HepG2 (cell line): ENCODE results near the gene GPR61. TPM values are rescaled to one million over a fixed set of nuclear protein-coding genes. Genes with fewer than 3 reads are reported as not detected.

Source experiments
- DMAP1 ChIP-seq: IDR thresholded peaks from 2 replicates; pipeline ENCODE4 v1.6.1; 2016
- FOXA3 ChIP-seq: IDR thresholded peaks from 2 replicates; pipeline ENCODE4 v1.6.1; 2016; ENCODE audit warnings: missing genetic modification reagents, missing compliant biosample characterization
- HNF4A ChIP-seq: sonication (generic); formaldehyde crosslinking; IDR thresholded peaks from 2 replicates; pipeline ENCODE4 v1.4.0; 2020; ENCODE audit warnings: missing genetic modification reagents
- KAT7 ChIP-seq: IDR thresholded peaks from 2 replicates; pipeline ENCODE4 v1.6.1; 2018; ENCODE audit warnings: borderline replicate concordance, missing compliant biosample characterization
- KDM3A ChIP-seq: IDR thresholded peaks from 2 replicates; pipeline ENCODE4 v1.6.1; 2018; ENCODE audit warnings: low read depth, missing compliant biosample characterization
- MED13 ChIP-seq: sonication (generic); formaldehyde crosslinking; IDR thresholded peaks from 2 replicates; pipeline ENCODE4 v1.5.0; 2020; ENCODE audit warnings: missing genetic modification reagents
- PHF8 ChIP-seq: sonication (generic); formaldehyde crosslinking; IDR thresholded peaks from 2 replicates; pipeline ENCODE4 v1.5.0; 2020; ENCODE audit warnings: missing genetic modification reagents
- PITX1 ChIP-seq: sonication (generic); formaldehyde crosslinking; IDR thresholded peaks from 2 replicates; pipeline ENCODE4 v1.5.1; 2020; ENCODE audit warnings: mild to moderate bottlenecking, missing genetic modification reagents
- PREB ChIP-seq: sonication (generic); formaldehyde crosslinking; IDR thresholded peaks from 2 replicates; pipeline ENCODE4 v1.4.0; 2020; ENCODE audit warnings: missing genetic modification reagents
- RXRB ChIP-seq: IDR thresholded peaks from 2 replicates; pipeline ENCODE4 v1.6.1; 2016; ENCODE audit warnings: borderline replicate concordance, missing genetic modification reagents, missing compliant biosample characterization
- SOX13 ChIP-seq, 3 experiments: fragments of 450-650 bp in 1 of 3; sonication (generic) in 1 of 3; formaldehyde crosslinking in 1 of 3; IDR thresholded peaks in 2 of 3; conservative IDR thresholded peaks in 1 of 3; 2 replicates each; pipeline versions ENCODE4 v1.5.0 to v1.6.1; 2016 to 2020; ENCODE audit warnings: antibody characterized with exemption in 1 of 3, mild to moderate bottlenecking in 1 of 3, missing compliant biosample characterization in 1 of 3, missing genetic modification reagents in 1 of 3, moderate library complexity in 1 of 3
- SRSF1 ChIP-seq: fragments of 200-400 bp; formaldehyde crosslinking; optimal IDR thresholded peaks from 2 replicates; pipeline ENCODE3; 2017; ENCODE audit warnings: mild to moderate bottlenecking, low read depth, low read length, moderate library complexity
- U2AF1 ChIP-seq: fragments of 200-400 bp; formaldehyde crosslinking; optimal IDR thresholded peaks from 2 replicates; pipeline ENCODE3; 2017; ENCODE audit warnings: mild to moderate bottlenecking, low read depth, low read length
- YEATS4 ChIP-seq: sonication (generic); formaldehyde crosslinking; IDR thresholded peaks from 2 replicates; pipeline ENCODE4 v1.4.0; 2020; ENCODE audit warnings: missing genetic modification reagents, borderline replicate concordance
- ZBTB20 ChIP-seq: sonication (generic); formaldehyde crosslinking; IDR thresholded peaks from 2 replicates; pipeline ENCODE4 v1.8.1; 2023; ENCODE audit warnings: missing genetic modification reagents, low read depth, mild to moderate bottlenecking, borderline replicate concordance
- ZFP90 ChIP-seq: sonication (generic); formaldehyde crosslinking; IDR thresholded peaks from 2 replicates; pipeline ENCODE4 v1.8.0; 2022; ENCODE audit warnings: missing genetic modification reagents, mild to moderate bottlenecking, inconsistent platforms, borderline replicate concordance
- ZNF143 ChIP-seq: sonication (generic); formaldehyde crosslinking; IDR thresholded peaks from 2 replicates; pipeline ENCODE4 v1.4.0; 2020; ENCODE audit warnings: missing genetic modification reagents
- ZNF280D ChIP-seq: sonication (generic); formaldehyde crosslinking; IDR thresholded peaks from 2 replicates; pipeline ENCODE4 v1.5.1; 2020; ENCODE audit warnings: mild to moderate bottlenecking, missing genetic modification reagents
- ZNF317 ChIP-seq: sonication (generic); formaldehyde crosslinking; IDR thresholded peaks from 2 replicates; pipeline ENCODE4 v1.5.0; 2020; ENCODE audit warnings: mild to moderate bottlenecking, missing genetic modification reagents
- ZNF354B ChIP-seq: sonication (generic); formaldehyde crosslinking; IDR thresholded peaks from 2 replicates; pipeline ENCODE4 v1.8.0; 2022; ENCODE audit warnings: mild to moderate bottlenecking, missing genetic modification reagents
- ZNF703 ChIP-seq: sonication (generic); formaldehyde crosslinking; IDR thresholded peaks from 2 replicates; pipeline ENCODE4 v1.5.1; 2020; ENCODE audit warnings: missing genetic modification reagents, mild to moderate bottlenecking, moderate library complexity, borderline replicate concordance
- ZNF780A ChIP-seq: sonication (generic); formaldehyde crosslinking; IDR thresholded peaks from 2 replicates; pipeline ENCODE4 v1.8.0; 2022; ENCODE audit warnings: mild to moderate bottlenecking, missing genetic modification reagents, moderate library complexity
- ZSCAN12 ChIP-seq: sonication (generic); formaldehyde crosslinking; IDR thresholded peaks from 2 replicates; pipeline ENCODE4 v1.9.0; 2021; ENCODE audit warnings: mild to moderate bottlenecking, missing genetic modification reagents
- polyA plus RNA-seq, 8 experiments: library from polyadenylated mRNA; depleted of rRNA in 3 of 8; stranded (reverse) in 7 of 8; unstranded in 1 of 8; fragments of >200 nt; fragmentation: Illumina TruSeq in 4 of 8; extraction: Trizol in 4 of 8; gene quantifications; 2 replicates each; pipeline versions ENCODE4 v1.2.1 to v1.2.3, GENCODE V29; 2011 to 2016; ENCODE audit warnings: low read depth in 4 of 8, missing spikeins in 1 of 8, mixed read lengths in 1 of 8; ENCODE audit not compliant: insufficient read depth in 1 of 8
- total RNA-seq, 5 experiments: library from RNA; depleted of rRNA; stranded (reverse); fragments of >200 nt; fragmentation: Illumina TruSeq; extraction: Trizol; gene quantifications; 2 replicates each; pipeline ENCODE4 v1.2.3, GENCODE V29; 2016; ENCODE audit warnings: low read depth in 1 of 5
- TF ChIP-seq, protein P1 (sequence below): IDR thresholded peaks from 2 replicates; pipeline ENCODE4 v1.6.1; 2016; ENCODE audit warnings: low read depth, borderline replicate concordance
- TF ChIP-seq, protein P2 (sequence below): IDR thresholded peaks from 2 replicates; pipeline ENCODE4 v1.6.1; 2016; ENCODE audit warnings: missing genetic modification reagents, missing compliant biosample characterization

GPR61 gene
- total and polyA plus RNA-seq, 2 of the 13 experiments (the other 11 are each of a cell fraction or from before 2014, with no cell fraction given): not detected

- TF ChIP-seq, protein P1, sequence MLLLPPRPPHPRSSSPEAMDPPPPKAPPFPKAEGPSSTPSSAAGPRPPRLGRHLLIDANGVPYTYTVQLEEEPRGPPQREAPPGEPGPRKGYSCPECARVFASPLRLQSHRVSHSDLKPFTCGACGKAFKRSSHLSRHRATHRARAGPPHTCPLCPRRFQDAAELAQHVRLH (CRISPR knock-in tag): 0 out of 2 replicates have a peak, but pooled peaks have one; percentile 30
- TF ChIP-seq HNF4A (no peak), DMAP1 (CRISPR knock-in tag) (peak; percentile 67), ZNF317 (CRISPR knock-in tag) (peak; percentile 77), YEATS4 (CRISPR knock-in tag) (peak; percentile 70; the same call in 1 of the 2 replicates), MED13 (0 out of 2 replicates have a peak, but pooled peaks have one; percentile 64), SOX13 (IDR thresholded peaks at IDR 0.05) (no peak), SOX13 (CRISPR knock-in tag; conservative IDR thresholded peaks at IDR 0.05 in 1 of 2, IDR thresholded peaks at IDR 0.05 in 1 of 2) (peak in 1 of 2 experiments; percentile 41; a peak in 2 of 4 replicates), ZSCAN12 (0 out of 2 replicates have a peak, but pooled peaks have one; percentile 34), ZFP90 (CRISPR knock-in tag) (peak; percentile 26; the same call in 1 of the 2 replicates), RXRB (CRISPR knock-in tag) (peak; percentile 40; the same call in 1 of the 2 replicates), ZNF703 (CRISPR knock-in tag) (no peak), ZNF780A (0 out of 2 replicates have a peak, but pooled peaks have one; percentile 47), SRSF1 (peak; percentile 91), ZNF354B (0 out of 2 replicates have a peak, but pooled peaks have one; percentile 30), KAT7 (CRISPR knock-in tag) (peak; percentile 84; the same call in 1 of the 2 replicates), FOXA3 (peak; percentile 23; the same call in 1 of the 2 replicates), PREB (CRISPR knock-in tag) (no peak), ZBTB20 (CRISPR knock-in tag) (peak; percentile 71; the same call in 1 of the 2 replicates), PHF8 (CRISPR knock-in tag) (peak; percentile 90), U2AF1 (peak; percentile 82), PITX1 (peak; percentile 72; the same call in 1 of the 2 replicates), ZNF143 (CRISPR knock-in tag) (no peak; the same call in 1 of the 2 replicates), KDM3A (CRISPR knock-in tag) (peak; percentile 76; the same call in 1 of the 2 replicates), ZNF280D (CRISPR knock-in tag) (peak; percentile 86; the same call in 1 of the 2 replicates)
- TF ChIP-seq, protein P2, sequence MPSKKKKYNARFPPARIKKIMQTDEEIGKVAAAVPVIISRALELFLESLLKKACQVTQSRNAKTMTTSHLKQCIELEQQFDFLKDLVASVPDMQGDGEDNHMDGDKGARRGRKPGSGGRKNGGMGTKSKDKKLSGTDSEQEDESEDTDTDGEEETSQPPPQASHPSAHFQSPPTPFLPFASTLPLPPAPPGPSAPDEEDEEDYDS: peak; percentile 55
These were observed 45.7 kb upstream of the GPR61 start, which contains the start of gene CYB561D1 (continued) for GRCh38 chr1:109493805-109494539.
